ENCODE results near the gene GGNBP2. TPM values are rescaled to one million over a fixed set of nuclear protein-coding genes. Genes with fewer than 3 reads are reported as not detected.

The GGNBP2 gene
- total RNA-seq, 1 experiment from 2014 or later = 57.2 TPM

- no peaks in the 10 kb centered on the region for H3K27me3 ChIP-seq (ENCODE audit: control insufficient read depth, insufficient read depth, low read length)
- no peak overlapping the region for H3K27ac ChIP-seq (ENCODE audit: low read length)
- CTCF ChIA-PET = no interaction called here
- POLR2A ChIA-PET = interaction anchor here (0.7 kb wide), 1 partner anchor 17 kb away, joined by 5 read pairs; no protein-coding TSS in a partner anchor
- H3K4me1 ChIP-seq (ENCODE audit: control insufficient read depth, insufficient read depth, low read length) = no peaks in the 10 kb centered on the region
- in situ Hi-C loops (cut with HindIII; ENCODE audit: low pct_unique_long_range_greater_than_20kb, low sequenced_read_pairs) (no loop called here), intact Hi-C loops (cut with micrococcal nuclease; ENCODE audit: unreplicated experiment) (no loop called here)
- no peak for DNase-seq (ENCODE audit: low read depth, low spot score)
- BruUV-seq (replicated peaks) = no TSS peak
- H3K36me3 ChIP-seq (ENCODE audit: control insufficient read depth, insufficient read depth, low read length) = peaks cover 15% of the 10 kb centered on the region
- H3K4me3 ChIP-seq (ENCODE audit: low read depth in 2 of 2, low read length in 2 of 2) = no peak overlapping the region
- ATAC-seq = no peak
- no peaks in the 10 kb centered on the region for H3K9me3 ChIP-seq (ENCODE audit: control insufficient read depth, insufficient read depth, low read depth, low read length)
- TF ChIP-seq REST (IDR thresholded peaks at IDR 0.05; ENCODE audit: insufficient read depth in 1 of 2, low read depth in 2 of 2, low read length in 1 of 2) = no peak
- no peak for TF ChIP-seq CTCF (IDR thresholded peaks at IDR 0.05)
- no peak for TF ChIP-seq POLR2AphosphoS5 (IDR thresholded peaks at IDR 0.05; ENCODE audit: low read depth, low read length)
- TF ChIP-seq SIN3A (IDR thresholded peaks at IDR 0.05; ENCODE audit: borderline replicate concordance, insufficient read depth, low read depth, low read length) = no peak
- no peak for TF ChIP-seq TCF7L2 (IDR thresholded peaks at IDR 0.05; ENCODE audit: low read depth, low read length)
Observed at GRCh38 chr17:36523113-36523512, 21.6 kb upstream of the GGNBP2 start.

- no peak overlapping the region for H3K27ac ChIP-seq (ENCODE audit: low read length)
- BruUV-seq (replicated peaks) = no TSS peak
- ChIA-PET POLR2A (no interaction called here), CTCF (no interaction called here)
- H3K9me3 ChIP-seq (ENCODE audit: control insufficient read depth, insufficient read depth, low read depth, low read length) = no peaks in the 10 kb centered on the region
- DNase-seq (ENCODE audit: low read depth, low spot score) (no peak), ATAC-seq (no peak)
- H3K4me3 ChIP-seq (ENCODE audit: low read depth in 2 of 2, low read length in 2 of 2) = no peak overlapping the region
- no peaks in the 10 kb centered on the region for H3K27me3 ChIP-seq (ENCODE audit: control insufficient read depth, insufficient read depth, low read length)
- no peaks in the 10 kb centered on the region for H3K4me1 ChIP-seq (ENCODE audit: control insufficient read depth, insufficient read depth, low read length)
- intact Hi-C loops (cut with micrococcal nuclease; ENCODE audit: unreplicated experiment) (no loop called here), in situ Hi-C loops (cut with HindIII; ENCODE audit: low pct_unique_long_range_greater_than_20kb, low sequenced_read_pairs) (no loop called here)
- peaks cover 10% of the 10 kb centered on the region for H3K36me3 ChIP-seq (ENCODE audit: control insufficient read depth, insufficient read depth, low read length)
- TF ChIP-seq SIN3A (IDR thresholded peaks at IDR 0.05; ENCODE audit: borderline replicate concordance, insufficient read depth, low read depth, low read length) (no peak), TCF7L2 (IDR thresholded peaks at IDR 0.05; ENCODE audit: low read depth, low read length) (no peak), CTCF (IDR thresholded peaks at IDR 0.05) (no peak), REST (IDR thresholded peaks at IDR 0.05; ENCODE audit: insufficient read depth in 1 of 2, low read depth in 2 of 2, low read length in 1 of 2) (no peak), POLR2AphosphoS5 (IDR thresholded peaks at IDR 0.05; ENCODE audit: low read depth, low read length) (no peak)
Observed at GRCh38 chr17:36524428-36524876, 20.3 kb upstream of the GGNBP2 start.

All from Panc1 (cell line).